HG03064 (cell line): ENCODE measurements around the gene NLGN1.

Source experiments
- ATAC-seq: cut with Tn5 transposase; IDR thresholded peaks from one replicate; pipeline ENCODE4 v1.9.1; 2021; ENCODE audit warnings: low read depth; ENCODE audit not compliant: unreplicated experiment

The NLGN1 gene

GRCh38 chr3:174122411-174122810 lies 724.9 kb downstream of the NLGN1 start:
- ATAC-seq: no peak

GRCh38 chr3:174125267-174125824 lies 727.8 kb downstream of the NLGN1 start:
- ATAC-seq: no peak

- no peak for ATAC-seq
Observed at GRCh38 chr3:174126990-174127758, 729.6 kb downstream of the NLGN1 start.

- no peak for ATAC-seq
Observed at GRCh38 chr3:174132006-174132405, 734.5 kb downstream of the NLGN1 start.

- ATAC-seq: no peak
Observed at GRCh38 chr3:174132421-174133042, 735.0 kb downstream of the NLGN1 start.

GRCh38 chr3:174146008-174146407 lies 748.5 kb downstream of the NLGN1 start:
- no peak for ATAC-seq

GRCh38 chr3:174147798-174148197 lies 750.3 kb downstream of the NLGN1 start:
- ATAC-seq: no peak

- no peak for ATAC-seq
Observed at GRCh38 chr3:174153871-174154270, 756.3 kb downstream of the NLGN1 start.

GRCh38 chr3:174156200-174156599 lies 758.7 kb downstream of the NLGN1 start:
- no peak for ATAC-seq

- no peak for ATAC-seq
Observed at GRCh38 chr3:174158674-174159073, 761.1 kb downstream of the NLGN1 start.

GRCh38 chr3:174159604-174160003 lies 762.1 kb downstream of the NLGN1 start:
- ATAC-seq: no peak

- no peak for ATAC-seq
Observed at GRCh38 chr3:174162550-174162949, 765.0 kb downstream of the NLGN1 start.

- no peak for ATAC-seq
Observed at GRCh38 chr3:174168026-174168425, 770.5 kb downstream of the NLGN1 start.

GRCh38 chr3:174168538-174169254 lies 771.2 kb downstream of the NLGN1 start:
- ATAC-seq: no peak

- ATAC-seq: no peak
Observed at GRCh38 chr3:174169736-174170135, 772.2 kb downstream of the NLGN1 start.

GRCh38 chr3:174170248-174170647 lies 772.7 kb downstream of the NLGN1 start:
- ATAC-seq: no peak

- ATAC-seq: no peak
Observed at GRCh38 chr3:174186377-174186989, 788.9 kb downstream of the NLGN1 start.

GRCh38 chr3:174191380-174191779 lies 793.8 kb downstream of the NLGN1 start:
- peak; percentile 84 for ATAC-seq

- ATAC-seq: no peak
Observed at GRCh38 chr3:174191895-174192294, 794.4 kb downstream of the NLGN1 start.

- ATAC-seq: no peak
Observed at GRCh38 chr3:174192471-174192870, 794.9 kb downstream of the NLGN1 start.

GRCh38 chr3:174193604-174194003 lies 796.1 kb downstream of the NLGN1 start:
- ATAC-seq: no peak
